Left lung (tissue), 10 donors: ENCODE results near the gene TWNK. TPM values are rescaled to one million over a fixed set of nuclear protein-coding genes. Genes with fewer than 3 reads are reported as not detected.

Experiments used
- ATAC-seq: fragments of 200-7000 bp; cut with Tn5 transposase; one replicate; pipeline ENCODE4 v1.9.1; 2020; ENCODE audit warnings: moderate library complexity
- DNase-seq, 4 donors: peaks; one replicate each; pipeline ENCODE4 v3.0.0-alpha.2; 2013 to 2020
- H3K27ac ChIP-seq, 2 donors: fragments of 200-600 bp; sonication (generic) in 1 of 2; one replicate each; pipeline versions ENCODE4 v1.5.0 to v1.8.0; 2020 to 2021
- H3K27me3 ChIP-seq, 2 donors: fragments of 200-600 bp; sonication (generic) in 1 of 2; one replicate each; pipeline versions ENCODE4 v1.5.0 to v1.8.0; 2020 to 2021
- H3K36me3 ChIP-seq, 2 donors: fragments of 200-600 bp; sonication (generic) in 1 of 2; one replicate each; pipeline versions ENCODE4 v1.5.0 to v1.8.0; 2020 to 2021
- H3K4me1 ChIP-seq, 2 donors: fragments of 200-600 bp; one replicate each; pipeline ENCODE4 v1.8.0; 2021
- H3K4me3 ChIP-seq, 2 donors: fragments of 200-600 bp; sonication (generic) in 1 of 2; one replicate each; pipeline versions ENCODE4 v1.5.0 to v1.8.0; 2020 to 2021; ENCODE audit warnings: mild to moderate bottlenecking in 1 of 2
- H3K9me3 ChIP-seq, 2 donors: fragments of 200-600 bp; sonication (generic) in 1 of 2; one replicate each; pipeline versions ENCODE4 v1.5.0 to v1.8.0; 2020 to 2021
- CTCF ChIP-seq, 2 donors: fragments of 200-600 bp; sonication (generic) in 1 of 2; IDR thresholded peaks; one replicate each; pipeline versions ENCODE4 v1.5.0 to v1.8.0; 2021; ENCODE audit warnings: antibody characterized with exemption in 2 of 2
- intact Hi-C, 2 donors: fragments of 100-400 bp; cut with DNase I; formaldehyde crosslinking; loops; one replicate each; pipeline versions ENCODE4 v1.11.2 to v1.14.2; 2022
- polyA plus RNA-seq, 6 donors: library from polyadenylated mRNA; unstranded; fragments of 120-200 nt; gene quantifications; one replicate each; pipeline ENCODE4 v1.2.1, GENCODE V29; 2013; ENCODE audit not compliant: insufficient read length in 6 of 6
- total RNA-seq, 2 donors: library from RNA; stranded (reverse); fragmentation: NEBNext Ultra II Directional; extraction: Animal tissue kit (Norgen Biotek cat#: 25700); gene quantifications; one replicate each; pipeline ENCODE4 v1.2.1, GENCODE V29; 2021
- donor health status: DM: no; HTN: yes; CAD: no.
- donor health status: DM: no; HTN: no; CAD: no.

The TWNK gene
- total and polyA plus RNA-seq, 8 donors, result 3.4 to 12.5 (median 10.3) TPM

DNA sequence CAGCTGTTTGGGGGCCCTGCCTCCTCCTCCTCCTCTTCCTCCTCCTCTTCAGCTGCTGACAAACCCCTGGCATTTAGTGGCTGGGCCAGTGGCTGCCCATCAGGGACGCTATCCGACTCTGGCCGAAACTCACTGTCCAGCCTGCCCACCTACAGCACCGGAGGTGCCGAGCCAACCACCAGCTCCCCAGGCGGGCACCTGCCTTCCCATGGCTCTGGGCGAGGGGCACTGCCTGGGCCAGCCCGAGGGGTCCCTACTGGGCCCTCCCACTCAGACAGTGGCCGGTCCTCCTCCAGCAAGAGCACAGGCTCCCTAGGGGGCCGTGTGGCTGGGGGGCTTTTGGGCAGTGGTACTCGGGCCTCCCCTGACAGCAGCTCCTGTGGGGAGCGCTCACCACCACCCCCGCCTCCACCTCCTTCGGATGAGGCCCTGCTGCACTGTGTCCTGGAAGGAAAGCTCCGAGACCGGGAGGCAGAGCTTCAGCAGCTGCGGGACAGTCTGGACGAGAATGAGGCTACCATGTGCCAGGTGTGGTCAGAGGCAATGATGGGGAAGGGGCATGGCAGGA, 16.4 kb downstream of the TWNK start:
- ATAC-seq, result no peak
- Histone ChIP-seq H3K27me3 (no peaks in the 10 kb centered on the region), H3K4me1 (peaks cover 22 to 40% of the 10 kb centered on the region in 2 donors), H3K9me3 (no peaks in the 10 kb centered on the region), H3K4me3 (no peak overlapping the region), H3K36me3 (peaks cover 3 to 52% of the 10 kb centered on the region in 2 donors), H3K27ac (no peak overlapping the region)
- no peak for TF ChIP-seq CTCF (IDR thresholded peaks at IDR 0.05)
- DNase-seq, result peak in 1 of 4 donors; percentile 76
- intact Hi-C loops, result no loop called here

- ATAC-seq, result no peak
These were observed 18.0 kb downstream of the TWNK start for GRCh38 chr10:101005361-101005760.

DNA sequence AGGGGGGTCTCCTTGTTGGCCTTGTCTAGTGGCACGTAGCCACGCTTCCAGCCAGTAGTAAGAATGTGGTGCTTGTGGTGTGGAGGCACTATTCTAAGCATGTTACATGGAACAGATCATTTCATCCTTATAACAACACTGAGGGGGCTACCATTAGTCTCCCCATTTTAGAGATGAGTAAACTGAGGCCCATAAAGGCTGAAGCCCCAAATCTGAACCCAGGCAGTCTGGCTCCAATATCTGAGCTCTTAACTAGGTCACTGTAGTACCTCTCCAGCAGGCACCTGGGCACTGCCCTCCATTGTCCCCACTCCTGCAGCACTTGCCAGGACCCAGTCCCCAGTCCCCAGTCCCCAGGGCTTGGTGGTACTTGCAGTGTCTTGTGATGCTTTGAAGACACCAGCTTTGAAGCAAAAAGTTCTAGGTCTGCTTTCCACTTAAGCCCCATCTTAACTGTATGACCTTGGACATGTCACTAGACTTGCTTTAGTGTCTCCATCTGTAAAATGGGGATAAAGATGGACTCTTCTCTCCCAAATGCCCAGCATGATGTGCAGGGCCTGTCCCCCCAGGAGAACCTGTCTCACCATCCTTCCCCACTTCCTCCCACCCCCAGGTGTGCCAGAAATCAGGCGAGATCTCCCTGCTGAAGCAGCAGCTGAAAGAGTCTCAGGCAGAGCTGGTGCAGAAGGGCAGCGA, 18.7 kb downstream of the TWNK start:
- DNase-seq (no peak), ATAC-seq (no peak)
- TF ChIP-seq CTCF (IDR thresholded peaks at IDR 0.05), result no peak
- peaks cover 14 to 25% of the 10 kb centered on the region in 2 donors for H3K4me1 ChIP-seq
- H3K4me3 ChIP-seq, result no peak overlapping the region
- H3K27me3 ChIP-seq, result no peaks in the 10 kb centered on the region
- H3K9me3 ChIP-seq, result no peaks in the 10 kb centered on the region
- peak overlapping the region in 1 of 2 donors; percentile 57 for H3K27ac ChIP-seq
- H3K36me3 ChIP-seq, result peaks cover 3 to 52% of the 10 kb centered on the region in 2 donors
- intact Hi-C loops, result no loop called here

More at GRCh38 chr10:101005361-101005760, 18.0 kb downstream of the TWNK start:
- Histone ChIP-seq H3K36me3 (peaks cover 3 to 52% of the 10 kb centered on the region in 2 donors), H3K27ac (peak overlapping the region in 1 of 2 donors; percentile 57), H3K4me1 (peaks cover 21 to 32% of the 10 kb centered on the region in 2 donors), H3K27me3 (no peaks in the 10 kb centered on the region), H3K9me3 (no peaks in the 10 kb centered on the region), H3K4me3 (no peak overlapping the region)
- intact Hi-C loops, result no loop called here
- no peak for DNase-seq
- no peak for TF ChIP-seq CTCF (IDR thresholded peaks at IDR 0.05)

DNA sequence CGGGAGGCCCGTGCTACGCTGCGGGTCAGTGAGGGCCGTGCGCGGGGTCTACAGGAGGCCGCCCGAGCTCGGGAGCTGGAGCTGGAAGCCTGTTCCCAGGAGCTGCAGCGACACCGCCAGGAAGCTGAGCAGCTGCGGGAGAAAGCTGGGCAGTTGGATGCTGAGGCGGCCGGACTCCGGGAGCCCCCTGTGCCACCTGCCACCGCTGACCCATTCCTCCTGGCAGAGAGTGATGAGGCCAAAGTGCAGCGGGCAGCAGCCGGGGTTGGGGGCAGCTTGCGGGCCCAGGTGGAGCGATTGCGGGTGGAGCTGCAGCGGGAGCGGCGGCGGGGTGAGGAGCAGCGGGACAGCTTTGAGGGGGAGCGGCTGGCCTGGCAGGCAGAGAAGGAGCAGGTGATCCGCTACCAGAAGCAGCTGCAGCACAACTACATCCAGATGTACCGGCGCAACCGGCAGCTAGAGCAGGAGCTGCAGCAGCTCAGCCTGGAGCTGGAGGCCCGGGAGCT, 19.3 kb downstream of the TWNK start:
- peaks cover 10 to 19% of the 10 kb centered on the region in 2 donors for H3K4me1 ChIP-seq
- peaks cover 3 to 52% of the 10 kb centered on the region in 2 donors for H3K36me3 ChIP-seq
- intact Hi-C loops, result no loop called here
- no peak overlapping the region for H3K4me3 ChIP-seq
- no peak for TF ChIP-seq CTCF (IDR thresholded peaks at IDR 0.05)
- H3K27ac ChIP-seq, result peak overlapping the region in 1 of 2 donors; percentile 23
- H3K9me3 ChIP-seq, result no peaks in the 10 kb centered on the region
- H3K27me3 ChIP-seq, result no peaks in the 10 kb centered on the region
- no peak for ATAC-seq
- DNase-seq, result no peak

DNA sequence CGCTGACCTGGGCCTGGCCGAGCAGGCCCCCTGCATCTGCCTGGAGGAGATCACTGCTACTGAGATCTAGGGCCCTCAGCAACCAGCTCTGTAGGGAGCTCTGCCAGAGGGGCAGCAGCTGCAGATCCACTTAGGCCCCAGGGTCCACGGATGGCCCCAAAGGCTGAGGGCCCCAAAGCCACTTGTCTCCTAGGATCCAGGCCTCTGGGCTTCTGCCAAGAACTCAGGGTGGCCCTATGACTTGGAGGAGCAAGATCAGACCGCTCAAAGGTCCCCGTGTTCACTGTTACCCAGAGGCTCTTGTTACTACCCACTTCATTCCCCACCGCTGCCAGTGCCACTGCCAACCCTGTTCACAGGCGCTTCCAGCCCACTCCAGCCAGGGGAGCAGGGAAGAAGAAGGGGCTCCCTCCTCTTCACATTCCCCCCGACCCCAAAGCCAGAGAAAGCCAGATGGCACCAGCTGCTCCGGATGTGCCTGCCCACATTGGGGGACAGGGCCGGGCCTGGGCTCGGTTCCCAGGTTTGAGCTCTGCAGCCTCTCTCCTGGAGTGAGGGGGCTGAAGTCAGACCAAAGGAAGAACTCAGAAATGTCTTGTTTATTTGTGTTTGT, 19.9 kb downstream of the TWNK start:
- Histone ChIP-seq H3K4me3 (no peak overlapping the region), H3K4me1 (peaks cover 5 to 18% of the 10 kb centered on the region in 2 donors), H3K27ac (peak overlapping the region in 1 of 2 donors; percentile 23), H3K27me3 (no peaks in the 10 kb centered on the region), H3K36me3 (peaks cover 3 to 52% of the 10 kb centered on the region in 2 donors), H3K9me3 (no peaks in the 10 kb centered on the region)
- TF ChIP-seq CTCF (IDR thresholded peaks at IDR 0.05), result no peak
- intact Hi-C loops, result no loop called here
- DNase-seq (peak in 2 of 4 donors; percentile 62 to 83), ATAC-seq (no peak)
